Measurements from ENCODE around the gene ZNF263. TPM values are rescaled to one million over a fixed set of nuclear protein-coding genes. Genes with fewer than 3 reads are reported as not detected.

The ZNF263 gene
- total and polyA plus RNA-seq, 9 of the 15 experiments (the other 6 are each of a cell fraction or from before 2014, with no cell fraction given): 4.6 to 48.3 (median 31.8) TPM

- TF ChIP-seq TAF1 (IDR thresholded peaks at IDR 0.05; ENCODE audit: control insufficient read depth, extremely low read depth, insufficient read depth, low read length, severe bottlenecking) (peak; percentile 40), THRB (CRISPR knock-in tag; conservative IDR thresholded peaks at IDR 0.05) (no peak), ARID1B (IDR thresholded peaks at IDR 0.05) (peak; percentile 49), NCOA4 (IDR thresholded peaks at IDR 0.05; ENCODE audit: partially characterized antibody) (no peak), ZFP36 (IDR thresholded peaks at IDR 0.05; ENCODE audit: low read depth, low read length, partially characterized antibody) (no peak), POLR2A (conservative IDR thresholded peaks at IDR 0.05) (peak; percentile 84), HDAC8 (tag; IDR thresholded peaks at IDR 0.05) (peak; percentile 53; the same call in 1 of the 2 replicates), MBD1 (CRISPR knock-in tag; IDR thresholded peaks at IDR 0.05) (no peak), ELF1 (tag; IDR thresholded peaks at IDR 0.05) (peak; percentile 77), BRF1 (IDR thresholded peaks at IDR 0.05; ENCODE audit: borderline replicate concordance, extremely low read depth, insufficient read length) (no peak), PPARD (CRISPR knock-in tag; IDR thresholded peaks at IDR 0.05) (no peak), CHCHD3 (CRISPR knock-in tag; IDR thresholded peaks at IDR 0.05) (no peak)
- TF ChIP-seq, protein P1, sequence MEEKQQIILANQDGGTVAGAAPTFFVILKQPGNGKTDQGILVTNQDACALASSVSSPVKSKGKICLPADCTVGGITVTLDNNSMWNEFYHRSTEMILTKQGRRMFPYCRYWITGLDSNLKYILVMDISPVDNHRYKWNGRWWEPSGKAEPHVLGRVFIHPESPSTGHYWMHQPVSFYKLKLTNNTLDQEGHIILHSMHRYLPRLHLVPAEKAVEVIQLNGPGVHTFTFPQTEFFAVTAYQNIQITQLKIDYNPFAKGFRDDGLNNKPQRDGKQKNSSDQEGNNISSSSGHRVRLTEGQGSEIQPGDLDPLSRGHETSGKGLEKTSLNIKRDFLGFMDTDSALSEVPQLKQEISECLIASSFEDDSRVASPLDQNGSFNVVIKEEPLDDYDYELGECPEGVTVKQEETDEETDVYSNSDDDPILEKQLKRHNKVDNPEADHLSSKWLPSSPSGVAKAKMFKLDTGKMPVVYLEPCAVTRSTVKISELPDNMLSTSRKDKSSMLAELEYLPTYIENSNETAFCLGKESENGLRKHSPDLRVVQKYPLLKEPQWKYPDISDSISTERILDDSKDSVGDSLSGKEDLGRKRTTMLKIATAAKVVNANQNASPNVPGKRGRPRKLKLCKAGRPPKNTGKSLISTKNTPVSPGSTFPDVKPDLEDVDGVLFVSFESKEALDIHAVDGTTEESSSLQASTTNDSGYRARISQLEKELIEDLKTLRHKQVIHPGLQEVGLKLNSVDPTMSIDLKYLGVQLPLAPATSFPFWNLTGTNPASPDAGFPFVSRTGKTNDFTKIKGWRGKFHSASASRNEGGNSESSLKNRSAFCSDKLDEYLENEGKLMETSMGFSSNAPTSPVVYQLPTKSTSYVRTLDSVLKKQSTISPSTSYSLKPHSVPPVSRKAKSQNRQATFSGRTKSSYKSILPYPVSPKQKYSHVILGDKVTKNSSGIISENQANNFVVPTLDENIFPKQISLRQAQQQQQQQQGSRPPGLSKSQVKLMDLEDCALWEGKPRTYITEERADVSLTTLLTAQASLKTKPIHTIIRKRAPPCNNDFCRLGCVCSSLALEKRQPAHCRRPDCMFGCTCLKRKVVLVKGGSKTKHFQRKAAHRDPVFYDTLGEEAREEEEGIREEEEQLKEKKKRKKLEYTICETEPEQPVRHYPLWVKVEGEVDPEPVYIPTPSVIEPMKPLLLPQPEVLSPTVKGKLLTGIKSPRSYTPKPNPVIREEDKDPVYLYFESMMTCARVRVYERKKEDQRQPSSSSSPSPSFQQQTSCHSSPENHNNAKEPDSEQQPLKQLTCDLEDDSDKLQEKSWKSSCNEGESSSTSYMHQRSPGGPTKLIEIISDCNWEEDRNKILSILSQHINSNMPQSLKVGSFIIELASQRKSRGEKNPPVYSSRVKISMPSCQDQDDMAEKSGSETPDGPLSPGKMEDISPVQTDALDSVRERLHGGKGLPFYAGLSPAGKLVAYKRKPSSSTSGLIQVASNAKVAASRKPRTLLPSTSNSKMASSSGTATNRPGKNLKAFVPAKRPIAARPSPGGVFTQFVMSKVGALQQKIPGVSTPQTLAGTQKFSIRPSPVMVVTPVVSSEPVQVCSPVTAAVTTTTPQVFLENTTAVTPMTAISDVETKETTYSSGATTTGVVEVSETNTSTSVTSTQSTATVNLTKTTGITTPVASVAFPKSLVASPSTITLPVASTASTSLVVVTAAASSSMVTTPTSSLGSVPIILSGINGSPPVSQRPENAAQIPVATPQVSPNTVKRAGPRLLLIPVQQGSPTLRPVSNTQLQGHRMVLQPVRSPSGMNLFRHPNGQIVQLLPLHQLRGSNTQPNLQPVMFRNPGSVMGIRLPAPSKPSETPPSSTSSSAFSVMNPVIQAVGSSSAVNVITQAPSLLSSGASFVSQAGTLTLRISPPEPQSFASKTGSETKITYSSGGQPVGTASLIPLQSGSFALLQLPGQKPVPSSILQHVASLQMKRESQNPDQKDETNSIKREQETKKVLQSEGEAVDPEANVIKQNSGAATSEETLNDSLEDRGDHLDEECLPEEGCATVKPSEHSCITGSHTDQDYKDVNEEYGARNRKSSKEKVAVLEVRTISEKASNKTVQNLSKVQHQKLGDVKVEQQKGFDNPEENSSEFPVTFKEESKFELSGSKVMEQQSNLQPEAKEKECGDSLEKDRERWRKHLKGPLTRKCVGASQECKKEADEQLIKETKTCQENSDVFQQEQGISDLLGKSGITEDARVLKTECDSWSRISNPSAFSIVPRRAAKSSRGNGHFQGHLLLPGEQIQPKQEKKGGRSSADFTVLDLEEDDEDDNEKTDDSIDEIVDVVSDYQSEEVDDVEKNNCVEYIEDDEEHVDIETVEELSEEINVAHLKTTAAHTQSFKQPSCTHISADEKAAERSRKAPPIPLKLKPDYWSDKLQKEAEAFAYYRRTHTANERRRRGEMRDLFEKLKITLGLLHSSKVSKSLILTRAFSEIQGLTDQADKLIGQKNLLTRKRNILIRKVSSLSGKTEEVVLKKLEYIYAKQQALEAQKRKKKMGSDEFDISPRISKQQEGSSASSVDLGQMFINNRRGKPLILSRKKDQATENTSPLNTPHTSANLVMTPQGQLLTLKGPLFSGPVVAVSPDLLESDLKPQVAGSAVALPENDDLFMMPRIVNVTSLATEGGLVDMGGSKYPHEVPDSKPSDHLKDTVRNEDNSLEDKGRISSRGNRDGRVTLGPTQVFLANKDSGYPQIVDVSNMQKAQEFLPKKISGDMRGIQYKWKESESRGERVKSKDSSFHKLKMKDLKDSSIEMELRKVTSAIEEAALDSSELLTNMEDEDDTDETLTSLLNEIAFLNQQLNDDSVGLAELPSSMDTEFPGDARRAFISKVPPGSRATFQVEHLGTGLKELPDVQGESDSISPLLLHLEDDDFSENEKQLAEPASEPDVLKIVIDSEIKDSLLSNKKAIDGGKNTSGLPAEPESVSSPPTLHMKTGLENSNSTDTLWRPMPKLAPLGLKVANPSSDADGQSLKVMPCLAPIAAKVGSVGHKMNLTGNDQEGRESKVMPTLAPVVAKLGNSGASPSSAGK (IDR thresholded peaks at IDR 0.05): peak; percentile 100
Observed at GRCh38 chr16:3264137-3265036, 18.9 kb upstream of the ZNF263 start (continued).
